Measurements from ENCODE around the gene EFCAB13. TPM values are rescaled to one million over a fixed set of nuclear protein-coding genes. Genes with fewer than 3 reads are reported as not detected.

EFCAB13 gene, protein sequence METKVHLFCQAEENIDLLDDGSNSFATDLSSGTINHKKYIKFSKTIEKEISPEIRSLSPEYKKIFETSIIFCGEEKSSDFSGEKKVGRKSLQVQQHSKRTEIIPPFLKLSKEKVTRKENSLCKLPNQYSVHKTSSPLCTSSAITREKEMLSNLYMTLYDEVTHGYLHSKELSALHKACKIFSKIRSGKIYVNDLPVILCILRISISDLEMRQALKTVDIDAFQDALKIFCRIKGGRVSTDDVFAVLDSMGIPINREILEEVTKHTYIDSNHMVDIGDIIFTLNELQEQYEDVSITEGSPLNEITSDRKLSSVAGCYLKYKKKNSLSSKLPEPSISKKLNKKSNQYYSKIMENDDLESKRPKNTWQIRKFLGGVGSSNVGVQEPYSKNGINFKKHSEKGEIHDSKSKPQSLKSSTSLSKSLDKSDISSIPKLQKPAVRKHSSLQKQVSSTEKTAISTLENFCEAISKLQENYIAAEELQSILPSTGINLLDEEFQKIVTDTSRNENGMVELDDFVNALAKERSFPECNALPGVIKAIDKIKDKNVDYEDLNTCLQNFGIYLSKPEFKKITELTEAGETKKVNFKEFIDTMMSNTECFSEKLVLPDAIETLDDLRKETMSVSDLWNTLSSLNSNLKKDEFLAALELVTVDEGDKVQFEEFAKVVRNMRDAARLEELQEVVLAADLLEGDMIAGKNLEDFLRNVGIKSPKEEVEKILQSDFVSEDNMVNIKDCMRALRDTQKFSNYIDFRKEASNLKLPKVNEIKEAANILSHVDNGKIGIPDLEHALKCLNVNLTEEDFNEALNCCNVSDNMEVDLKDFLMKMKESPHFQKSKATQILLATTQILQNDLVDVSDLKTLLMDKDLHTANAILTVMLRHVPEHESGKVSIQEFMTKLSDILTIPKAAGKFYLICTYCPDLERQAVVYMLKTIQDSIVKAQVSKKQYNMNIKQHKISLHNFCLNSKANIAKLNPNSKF
- total RNA-seq = 3.7 and 12.9 TPM in 2 replicates

DNA sequence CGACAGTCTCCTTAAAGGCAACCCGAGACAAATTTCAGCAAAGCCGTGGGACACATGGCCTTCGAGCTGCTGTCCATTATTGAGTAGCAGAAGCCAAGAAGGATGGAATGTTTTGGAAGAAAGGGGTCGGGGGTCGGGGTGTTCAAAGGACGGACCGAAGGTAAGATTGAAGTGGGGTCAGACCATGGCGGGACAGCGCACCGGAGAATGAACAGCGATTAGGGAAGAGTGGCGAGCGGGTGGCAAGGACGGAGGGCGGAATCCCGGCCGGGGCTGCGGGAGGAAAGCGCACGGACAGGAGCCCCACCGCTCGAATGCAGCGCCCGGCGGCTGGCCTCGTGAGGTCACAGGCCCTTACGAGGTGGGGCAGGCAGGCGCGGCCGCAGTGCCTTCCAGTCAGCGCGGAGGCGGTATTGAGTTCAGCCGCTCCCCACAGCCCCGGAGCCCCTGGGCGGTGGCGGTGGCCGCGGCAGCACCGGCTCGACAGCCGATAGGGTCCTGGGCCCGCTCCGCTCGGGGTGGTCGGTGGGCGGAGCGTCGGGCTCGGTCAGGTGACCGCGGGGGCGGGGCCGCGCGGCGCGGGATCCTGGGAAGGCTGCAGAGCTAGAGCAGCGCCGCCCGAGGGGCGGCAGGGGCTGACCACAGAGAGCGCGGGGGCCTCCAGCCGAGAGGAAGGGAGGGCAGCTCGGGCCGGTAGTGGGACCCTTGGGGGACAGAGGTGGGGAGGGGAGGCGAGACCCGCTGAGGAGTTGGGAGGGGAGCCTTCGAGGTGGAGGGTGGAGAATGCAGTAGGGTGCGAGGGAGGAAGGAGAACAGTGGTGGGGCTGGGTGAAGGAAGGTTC lies at the start of gene EFCAB13:
Gene EFCAB13 (plus strand): TSS at position 574 of the 842 bp plus-strand sequence. CDS start 4,399 bp downstream, outside the sequence.

Other genes with a start within 250 kb of the EFCAB13 start
- gene CDC27, start 134.7 kb upstream of the EFCAB13 start, total RNA-seq = 93.9 and 161 TPM in 2 replicates
- gene MYL4, start 114.6 kb upstream of the EFCAB13 start, total RNA-seq = not detected in 2 replicates
- 27.8 and 43.0 TPM in 2 replicates for gene ITGB3, start 70.1 kb upstream of the EFCAB13 start, total RNA-seq
- 116 and 142 TPM in 2 replicates for gene NPEPPS, start 207.2 kb downstream of the EFCAB13 start, total RNA-seq